Trophoblast cell (in vitro differentiated cells and primary cell): ENCODE results near the gene TBC1D26.
"Not testable (repeated sequence)": the region's sequence is repeated elsewhere in the genome, so short reads cannot be mapped to it uniquely, and the experiment has no call there.

ENCODE experiments used
- DNase-seq, 2 donors: peaks; one replicate each; pipeline ENCODE4 v3.0.0-alpha.2; 2016
- H2AFZ ChIP-seq: 2 replicates; pipeline ENCODE4 v1.6.1; 2013; ENCODE audit warnings: low read length, moderate library complexity, mild to moderate bottlenecking; ENCODE audit not compliant: insufficient read depth, poor library complexity
- H2AK5ac ChIP-seq: 2 replicates; pipeline ENCODE4 v1.6.1; 2013; ENCODE audit warnings: mild to moderate bottlenecking, low read length
- H2BK120ac ChIP-seq: 2 replicates; pipeline ENCODE4 v1.6.1; 2013; ENCODE audit warnings: low read length, mild to moderate bottlenecking, moderate library complexity; ENCODE audit not compliant: insufficient read depth, poor library complexity
- H2BK12ac ChIP-seq: 2 replicates; pipeline ENCODE4 v1.6.1; 2013; ENCODE audit warnings: mild to moderate bottlenecking, low read length, moderate library complexity
- H2BK5ac ChIP-seq: 2 replicates; pipeline ENCODE4 v1.6.1; 2013; ENCODE audit warnings: low read length, low read depth, moderate library complexity, mild to moderate bottlenecking; ENCODE audit not compliant: poor library complexity
- H3K14ac ChIP-seq: 2 replicates; pipeline ENCODE4 v1.6.1; 2013; ENCODE audit warnings: mild to moderate bottlenecking, low read length
- H3K18ac ChIP-seq: 2 replicates; pipeline ENCODE4 v1.6.1; 2013; ENCODE audit warnings: mild to moderate bottlenecking, low read length
- H3K23ac ChIP-seq: 2 replicates; pipeline ENCODE4 v1.6.1; 2013; ENCODE audit warnings: low read length
- H3K27ac ChIP-seq: 2 replicates; pipeline ENCODE4 v1.5.1; 2013; ENCODE audit warnings: low read depth, mild to moderate bottlenecking, inconsistent platforms, low read length, moderate library complexity
- H3K27me3 ChIP-seq: 2 replicates; pipeline ENCODE4 v1.6.1; 2013; ENCODE audit warnings: inconsistent platforms, mild to moderate bottlenecking, low read length, moderate library complexity; ENCODE audit not compliant: insufficient read depth
- H3K36me3 ChIP-seq, 2 experiments: 1 replicate in 1 of 2; 2 replicates in 1 of 2; pipeline ENCODE4 v1.6.1; 2013; ENCODE audit warnings: low read length in 2 of 2, mild to moderate bottlenecking in 2 of 2, moderate library complexity in 1 of 2; ENCODE audit not compliant: insufficient read depth in 2 of 2, control insufficient read depth in 1 of 2
- H3K4ac ChIP-seq: 2 replicates; pipeline ENCODE4 v1.6.1; 2013; ENCODE audit warnings: low read depth, mild to moderate bottlenecking, low read length, moderate library complexity
- H3K4me1 ChIP-seq, 2 experiments: 1 replicate in 1 of 2; 2 replicates in 1 of 2; pipeline ENCODE4 v1.6.1; 2013; ENCODE audit warnings: low read length in 2 of 2, mild to moderate bottlenecking in 2 of 2, moderate library complexity in 1 of 2; ENCODE audit not compliant: insufficient read depth in 2 of 2, control insufficient read depth in 1 of 2
- H3K4me2 ChIP-seq: 2 replicates; pipeline ENCODE4 v1.6.1; 2013; ENCODE audit warnings: inconsistent platforms, mild to moderate bottlenecking, low read length, moderate library complexity
- H3K4me3 ChIP-seq: 2 replicates; pipeline ENCODE4 v1.5.1; 2013; ENCODE audit warnings: mild to moderate bottlenecking, low read depth, low read length, inconsistent platforms
- H3K79me1 ChIP-seq: one replicate; pipeline ENCODE4 v1.6.1; 2013; ENCODE audit warnings: low read length
- H3K79me2 ChIP-seq: 2 replicates; pipeline ENCODE4 v1.6.1; 2013; ENCODE audit warnings: low read length, mild to moderate bottlenecking; ENCODE audit not compliant: control insufficient read depth, insufficient read depth, poor library complexity
- H3K9ac ChIP-seq: 2 replicates; pipeline ENCODE4 v1.6.1; 2013; ENCODE audit warnings: mild to moderate bottlenecking, low read length
- H3K9me3 ChIP-seq: 2 replicates; pipeline ENCODE4 v1.6.1; 2013; ENCODE audit warnings: low read depth, mild to moderate bottlenecking, control low read depth, inconsistent platforms, low read length; ENCODE audit not compliant: insufficient read depth
- H4K12ac ChIP-seq: 2 replicates; pipeline ENCODE4 v1.6.1; 2013; ENCODE audit warnings: low read depth, mild to moderate bottlenecking, low read length, moderate library complexity
- H4K8ac ChIP-seq: 2 replicates; pipeline ENCODE4 v1.6.1; 2013; ENCODE audit warnings: low read depth, mild to moderate bottlenecking, low read length, moderate library complexity
- H4K91ac ChIP-seq: one replicate; pipeline ENCODE4 v1.6.1; 2013; ENCODE audit warnings: low read depth, mild to moderate bottlenecking, low read length, moderate library complexity
- WGBS: extraction: QIAGEN DNeasy Blood & Tissue Kit; methylation state at CpG from one replicate; pipeline ENCODE4 v1.1.7; 2013; ENCODE audit warnings: missing lambda C conversion rate; ENCODE audit not compliant: insufficient read length, insufficient coverage; ENCODE audit errors: extremely low coverage; 5-methylcytosine and 5-hydroxymethylcytosine counted together

The TBC1D26 gene

DNA sequence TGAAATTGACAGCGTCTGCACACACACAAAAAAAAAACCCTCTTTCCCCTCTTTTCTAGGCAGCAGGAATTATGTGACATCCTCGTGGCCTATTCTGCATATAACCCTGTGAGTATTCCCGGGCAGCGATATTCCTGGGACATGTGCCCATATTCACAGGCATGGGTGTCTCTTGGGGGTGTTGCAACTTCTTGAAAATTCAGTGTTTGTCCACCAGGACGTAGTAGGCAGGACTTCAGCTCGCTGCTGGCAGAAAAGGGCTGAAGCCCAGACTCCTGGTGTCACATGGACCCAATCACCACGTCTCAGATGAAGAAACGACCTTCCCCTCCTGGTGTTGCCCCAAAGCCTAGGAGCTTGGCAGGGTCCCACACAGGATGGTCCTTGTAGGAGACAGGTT, 8.0 kb downstream of the TBC1D26 start:
- WGBS: no CpG with 5 or more reads among the region's 8 CpGs
- DNase-seq, H3K14ac ChIP-seq, H3K23ac ChIP-seq, H3K79me2 ChIP-seq, H3K27ac ChIP-seq, H2BK5ac ChIP-seq, H4K91ac ChIP-seq, H2AK5ac ChIP-seq, H3K18ac ChIP-seq, H3K4me3 ChIP-seq, H3K9ac ChIP-seq, H2BK12ac ChIP-seq, H3K4me1 ChIP-seq, H4K8ac ChIP-seq, H3K9me3 ChIP-seq, H2AFZ ChIP-seq, H3K4ac ChIP-seq, H4K12ac ChIP-seq, H3K36me3 ChIP-seq, H3K79me1 ChIP-seq, H3K27me3 ChIP-seq, H3K4me2 ChIP-seq, H2BK120ac ChIP-seq: not testable (repeated sequence)

DNA sequence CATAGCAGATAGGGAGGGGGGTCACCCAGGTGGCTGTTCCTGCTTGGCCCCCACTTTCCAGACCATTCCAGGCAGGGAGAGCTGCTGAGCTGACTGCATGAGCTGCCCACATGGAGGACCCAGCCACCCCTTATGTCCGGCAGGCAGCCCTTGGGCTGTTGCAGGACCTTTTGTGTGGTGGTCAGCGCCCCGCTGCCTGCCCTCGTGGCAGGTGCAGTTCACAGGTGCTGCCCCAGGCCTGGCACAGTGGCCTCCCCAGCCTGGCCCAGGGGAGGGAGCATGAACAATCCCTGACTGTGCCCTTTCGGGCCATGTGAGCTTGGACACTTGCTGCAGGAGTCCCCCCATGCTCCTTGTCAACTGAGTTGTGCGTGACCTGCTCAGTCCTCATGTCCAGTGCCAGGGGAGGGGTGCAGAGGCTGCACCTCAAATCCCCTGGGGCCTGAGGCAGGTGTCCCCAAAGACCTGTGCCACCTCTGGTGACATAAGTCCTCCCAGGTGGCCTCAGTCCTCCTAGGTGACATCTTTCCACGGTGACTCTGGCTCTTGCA, 8.6 kb downstream of the TBC1D26 start:
- H4K8ac ChIP-seq: no peak overlapping the region
- no peak overlapping the region for H3K18ac ChIP-seq
- no peak overlapping the region for H3K23ac ChIP-seq
- no peak overlapping the region for H4K12ac ChIP-seq
- no CpG with 5 or more reads among the region's 7 CpGs for WGBS
- H3K79me1 ChIP-seq: no peaks in the 10 kb centered on the region
- H3K27me3 ChIP-seq: no peaks in the 10 kb centered on the region
- H2AFZ ChIP-seq: no peak overlapping the region
- no peak overlapping the region for H2AK5ac ChIP-seq
- no peak overlapping the region for H3K9ac ChIP-seq
- no peak overlapping the region for H3K4ac ChIP-seq
- H3K4me2 ChIP-seq: no peak overlapping the region
- no peaks in the 10 kb centered on the region for H3K4me1 ChIP-seq
- no peak overlapping the region for H3K4me3 ChIP-seq
- no peak overlapping the region for H2BK120ac ChIP-seq
- H3K27ac ChIP-seq: no peak overlapping the region
- H3K9me3 ChIP-seq: no peaks in the 10 kb centered on the region
- no peak overlapping the region for H2BK5ac ChIP-seq
- no peaks in the 10 kb centered on the region for H3K36me3 ChIP-seq
- H4K91ac ChIP-seq: no peak overlapping the region
- H2BK12ac ChIP-seq: no peak overlapping the region
- H3K14ac ChIP-seq: no peak overlapping the region
- peak in 1 of 2 donors; percentile 37 for DNase-seq
- H3K79me2 ChIP-seq: no peaks in the 10 kb centered on the region

DNA sequence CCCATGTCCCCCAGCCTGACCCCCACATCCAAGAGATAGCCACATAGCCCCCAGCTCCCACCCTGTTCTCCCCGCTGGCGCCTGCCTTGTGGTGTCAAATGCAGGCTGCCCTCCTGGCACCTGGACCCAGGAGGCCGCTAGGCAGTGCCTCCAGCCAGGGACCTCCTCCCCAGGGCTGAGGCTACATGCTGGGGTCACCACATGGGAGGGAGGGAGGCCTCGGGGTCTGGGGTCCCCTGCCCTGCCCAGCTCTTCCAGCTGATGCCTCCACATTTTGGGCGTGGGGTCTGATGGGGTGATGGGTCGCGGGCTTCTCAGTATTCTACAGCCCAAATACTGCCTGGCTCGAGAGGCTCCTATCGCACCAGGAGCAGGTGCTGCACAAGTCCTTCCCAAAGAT, 9.5 kb downstream of the TBC1D26 start:
- H2BK5ac ChIP-seq: no peak overlapping the region
- no CpG with 5 or more reads among the region's 9 CpGs for WGBS

DNA sequence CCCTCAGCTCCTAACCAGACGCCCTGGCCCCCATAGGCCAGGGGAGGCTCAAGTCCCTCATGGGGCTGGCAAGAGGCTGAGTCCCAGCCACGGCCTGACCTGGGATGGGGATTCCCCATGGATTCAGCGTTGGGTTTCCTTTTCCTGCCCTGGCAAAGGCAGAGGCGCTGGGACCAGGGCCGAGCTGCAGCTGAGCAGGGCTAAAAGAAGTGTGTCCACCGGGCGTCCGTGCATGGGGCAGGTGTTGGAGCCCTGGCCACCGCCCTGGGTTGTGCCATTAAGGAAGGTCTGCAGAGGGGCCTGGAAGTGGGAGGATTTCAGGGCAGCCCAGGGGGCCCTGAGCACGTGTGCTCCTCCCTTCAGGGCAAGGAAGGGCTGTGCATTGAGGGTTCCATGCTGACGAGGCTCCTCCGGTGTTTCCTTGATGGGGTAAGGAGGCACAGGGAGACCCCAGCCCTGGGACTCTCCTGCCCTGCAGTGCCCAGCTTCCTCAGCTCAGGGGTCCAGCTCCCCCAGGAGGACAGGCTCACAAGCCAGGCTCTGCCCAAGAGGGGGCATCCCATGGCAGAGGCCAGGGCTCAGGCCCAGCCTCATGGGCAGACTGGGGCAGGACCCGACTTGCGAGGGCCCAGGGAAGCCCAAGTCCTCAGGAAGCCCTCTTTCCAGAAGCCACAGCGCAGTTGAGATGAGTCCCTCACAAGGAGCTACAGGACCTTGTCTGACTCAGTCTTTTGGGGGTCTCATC, 10.1 kb downstream of the TBC1D26 start:
- H2AK5ac ChIP-seq: no peak overlapping the region
- H3K4me2 ChIP-seq: no peak overlapping the region
- H4K91ac ChIP-seq: no peak overlapping the region
- no peak overlapping the region for H3K23ac ChIP-seq
- no peak overlapping the region for H2BK5ac ChIP-seq
- H3K9me3 ChIP-seq: no peaks in the 10 kb centered on the region
- H2BK12ac ChIP-seq: no peak overlapping the region
- no peaks in the 10 kb centered on the region for H3K79me2 ChIP-seq
- H3K36me3 ChIP-seq: no peaks in the 10 kb centered on the region
- no peak overlapping the region for H4K8ac ChIP-seq
- no peak overlapping the region for H3K4me3 ChIP-seq
- DNase-seq: no peak
- H3K9ac ChIP-seq: no peak overlapping the region
- no peak overlapping the region for H2AFZ ChIP-seq
- WGBS: no CpG with 5 or more reads among the region's 15 CpGs
- H3K4ac ChIP-seq: no peak overlapping the region
- no peak overlapping the region for H2BK120ac ChIP-seq
- no peaks in the 10 kb centered on the region for H3K27me3 ChIP-seq
- H3K4me1 ChIP-seq: no peaks in the 10 kb centered on the region
- no peak overlapping the region for H3K18ac ChIP-seq
- H3K14ac ChIP-seq: no peak overlapping the region
- H4K12ac ChIP-seq: no peak overlapping the region
- no peaks in the 10 kb centered on the region for H3K79me1 ChIP-seq
- no peak overlapping the region for H3K27ac ChIP-seq

More for the DNA sequence above, 9.5 kb downstream of the TBC1D26 start:
- Histone ChIP-seq H3K4me2 (no peak overlapping the region), H3K9me3 (no peaks in the 10 kb centered on the region), H3K79me1 (no peaks in the 10 kb centered on the region), H2BK120ac (no peak overlapping the region), H3K36me3 (no peaks in the 10 kb centered on the region), H2AFZ (no peak overlapping the region), H2BK12ac (no peak overlapping the region), H3K4me3 (no peak overlapping the region), H3K79me2 (no peaks in the 10 kb centered on the region), H3K9ac (no peak overlapping the region), H4K12ac (no peak overlapping the region), H3K27ac (no peak overlapping the region), H3K14ac (no peak overlapping the region), H3K4ac (no peak overlapping the region), H4K91ac (no peak overlapping the region), H3K23ac (no peak overlapping the region), H3K27me3 (no peaks in the 10 kb centered on the region), H4K8ac (no peak overlapping the region), H2AK5ac (no peak overlapping the region), H3K18ac (no peak overlapping the region), H3K4me1 (no peaks in the 10 kb centered on the region)
- no peak for DNase-seq
